Ascending aorta (tissue), 2 donors: Measurements from ENCODE around the gene CSNK1E. TPM values are rescaled to one million over a fixed set of nuclear protein-coding genes. Genes with fewer than 3 reads are reported as not detected.
A peak's percentile ranks its signal among the peaks of the same experiment; 100 is the strongest.

Experiments
- DNase-seq, 2 donors: peaks; one replicate each; pipeline ENCODE4 v3.0.0-alpha.2; 2019; ENCODE audit warnings: low spot score in 2 of 2
- H3K27ac ChIP-seq, 2 donors: fragments of 200-600 bp; sonication (generic); one replicate each; pipeline ENCODE4 v1.5.1; 2016 to 2017; ENCODE audit warnings: mild to moderate bottlenecking in 1 of 2
- H3K27me3 ChIP-seq: fragments of 200-600 bp; sonication (generic); one replicate; pipeline ENCODE4 v1.5.1; 2017
- H3K36me3 ChIP-seq, 2 donors: fragments of 200-600 bp; sonication (generic); one replicate each; pipeline ENCODE4 v1.5.1; 2016
- H3K4me1 ChIP-seq, 2 donors: fragments of 200-600 bp; sonication (generic); one replicate each; pipeline ENCODE4 v1.5.1; 2016 to 2017; ENCODE audit warnings: mild to moderate bottlenecking in 1 of 2
- H3K4me3 ChIP-seq, 2 donors: fragments of 200-600 bp; sonication (generic); one replicate each; pipeline ENCODE4 v1.5.1; 2016 to 2017; ENCODE audit warnings: mild to moderate bottlenecking in 1 of 2
- H3K9me3 ChIP-seq, 2 donors: fragments of 200-600 bp; sonication (generic); one replicate each; pipeline ENCODE4 v1.5.1; 2016
- intact Hi-C: fragments of 100-400 bp; cut with DNase I; formaldehyde crosslinking; loops from one replicate; pipeline ENCODE4 v1.15.1; 2023
- total RNA-seq: library from RNA; depleted of rRNA; stranded (reverse); fragments of >200 nt; gene quantifications from one replicate; pipeline ENCODE4 v1.1.0, GENCODE V29; 2016
- TF ChIP-seq, protein P1 (sequence below), 3 experiments: fragments of 200-600 bp in 2 of 3; fragments of 450-650 bp in 1 of 3; sonication (generic) in 2 of 3; IDR thresholded peaks; one replicate each; pipeline ENCODE4 v1.5.1; 2016 to 2019; ENCODE audit warnings: antibody characterized with exemption in 3 of 3, mild to moderate bottlenecking in 1 of 3, moderate library complexity in 1 of 3

CSNK1E gene
- total RNA-seq, 1 donor from 2014 or later, result 185 TPM

DNA sequence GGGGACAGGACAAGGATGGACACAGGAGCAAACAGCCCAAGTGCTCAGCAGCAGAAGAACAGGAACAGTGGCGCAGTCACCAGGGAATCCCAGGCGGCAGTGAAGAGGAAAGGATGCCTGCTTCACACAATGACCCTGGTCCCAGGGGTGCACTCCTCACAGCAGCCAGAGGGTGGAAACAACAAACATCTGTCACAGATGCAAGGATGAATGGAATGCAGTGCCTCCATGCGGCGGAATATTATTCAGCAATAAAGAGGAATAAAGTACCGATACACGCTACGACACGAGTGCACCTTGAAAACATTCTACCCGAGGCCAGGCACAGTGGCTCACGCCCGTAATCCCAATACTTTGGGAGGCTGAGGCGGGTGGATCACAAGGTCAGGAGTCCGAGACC, 12.7 kb downstream of the CSNK1E start:
- H3K4me1 ChIP-seq, result peaks cover 21 to 47% of the 10 kb centered on the region in 2 donors
- H3K9me3 ChIP-seq, result no peaks in the 10 kb centered on the region
- TF ChIP-seq, protein P1, sequence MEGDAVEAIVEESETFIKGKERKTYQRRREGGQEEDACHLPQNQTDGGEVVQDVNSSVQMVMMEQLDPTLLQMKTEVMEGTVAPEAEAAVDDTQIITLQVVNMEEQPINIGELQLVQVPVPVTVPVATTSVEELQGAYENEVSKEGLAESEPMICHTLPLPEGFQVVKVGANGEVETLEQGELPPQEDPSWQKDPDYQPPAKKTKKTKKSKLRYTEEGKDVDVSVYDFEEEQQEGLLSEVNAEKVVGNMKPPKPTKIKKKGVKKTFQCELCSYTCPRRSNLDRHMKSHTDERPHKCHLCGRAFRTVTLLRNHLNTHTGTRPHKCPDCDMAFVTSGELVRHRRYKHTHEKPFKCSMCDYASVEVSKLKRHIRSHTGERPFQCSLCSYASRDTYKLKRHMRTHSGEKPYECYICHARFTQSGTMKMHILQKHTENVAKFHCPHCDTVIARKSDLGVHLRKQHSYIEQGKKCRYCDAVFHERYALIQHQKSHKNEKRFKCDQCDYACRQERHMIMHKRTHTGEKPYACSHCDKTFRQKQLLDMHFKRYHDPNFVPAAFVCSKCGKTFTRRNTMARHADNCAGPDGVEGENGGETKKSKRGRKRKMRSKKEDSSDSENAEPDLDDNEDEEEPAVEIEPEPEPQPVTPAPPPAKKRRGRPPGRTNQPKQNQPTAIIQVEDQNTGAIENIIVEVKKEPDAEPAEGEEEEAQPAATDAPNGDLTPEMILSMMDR (IDR thresholded peaks at IDR 0.05), result peak in 1 of 3 experiments; percentile 6
- H3K4me3 ChIP-seq, result no peak overlapping the region
- H3K36me3 ChIP-seq, result peaks cover 49 to 59% of the 10 kb centered on the region in 2 donors
- no peak for DNase-seq
- no peaks in the 10 kb centered on the region for H3K27me3 ChIP-seq
- H3K27ac ChIP-seq, result peak overlapping the region; percentile 78 to 79
- intact Hi-C loops, result loop anchor here (2.0 kb wide), 1 partner anchor 20 kb away; no protein-coding TSS in a partner anchor

GRCh38 chr22:38303974-38304373, 13.3 kb downstream of the CSNK1E start:
- intact Hi-C loops, result loop anchor here (2.0 kb wide), 1 partner anchor 19 kb away; no protein-coding TSS in a partner anchor
- Histone ChIP-seq H3K9me3 (no peaks in the 10 kb centered on the region), H3K27ac (peak overlapping the region; percentile 78 to 79), H3K4me3 (no peak overlapping the region), H3K27me3 (no peaks in the 10 kb centered on the region), H3K4me1 (peaks cover 19 to 41% of the 10 kb centered on the region in 2 donors), H3K36me3 (peaks cover 52 to 62% of the 10 kb centered on the region in 2 donors)
- TF ChIP-seq, protein P1 (IDR thresholded peaks at IDR 0.05), result no peak
- DNase-seq, result no peak

- Histone ChIP-seq H3K9me3 (no peaks in the 10 kb centered on the region), H3K27ac (peak overlapping the region; percentile 78 to 79), H3K4me1 (peaks cover 15 to 35% of the 10 kb centered on the region in 2 donors), H3K36me3 (peaks cover 54 to 66% of the 10 kb centered on the region in 2 donors), H3K27me3 (no peaks in the 10 kb centered on the region), H3K4me3 (no peak overlapping the region)
- TF ChIP-seq, protein P1 (IDR thresholded peaks at IDR 0.05), result no peak
- intact Hi-C loops, result no loop called here
- no peak for DNase-seq
Observed at GRCh38 chr22:38302906-38303305, 14.3 kb downstream of the CSNK1E start.

GRCh38 chr22:38300946-38301345, 16.3 kb downstream of the CSNK1E start:
- intact Hi-C loops, result no loop called here
- H3K9me3 ChIP-seq, result no peaks in the 10 kb centered on the region
- no peaks in the 10 kb centered on the region for H3K27me3 ChIP-seq
- no peak overlapping the region for H3K4me3 ChIP-seq
- peak overlapping the region in 1 of 2 donors; percentile 22 for H3K27ac ChIP-seq
- TF ChIP-seq, protein P1 (IDR thresholded peaks at IDR 0.05), result no peak
- DNase-seq, result no peak
- H3K36me3 ChIP-seq, result peaks cover 74 to 85% of the 10 kb centered on the region in 2 donors
- peaks cover 15 to 30% of the 10 kb centered on the region in 2 donors for H3K4me1 ChIP-seq

- TF ChIP-seq, protein P1 (IDR thresholded peaks at IDR 0.05), result no peak
- H3K27me3 ChIP-seq, result no peaks in the 10 kb centered on the region
- H3K4me1 ChIP-seq, result peaks cover 12 to 25% of the 10 kb centered on the region in 2 donors
- peaks cover 80 to 90% of the 10 kb centered on the region in 2 donors for H3K36me3 ChIP-seq
- no peak for DNase-seq
- H3K9me3 ChIP-seq, result no peaks in the 10 kb centered on the region
- intact Hi-C loops, result no loop called here
- no peak overlapping the region for H3K27ac ChIP-seq
- no peak overlapping the region for H3K4me3 ChIP-seq
Observed at GRCh38 chr22:38300197-38300945, 16.9 kb downstream of the CSNK1E start.
